Panc1 (cell line): ENCODE data around the gene RRM2. TPM values are rescaled to one million over a fixed set of nuclear protein-coding genes. Genes with fewer than 3 reads are reported as not detected.

Source experiments
- ATAC-seq: fragments of 200-7000 bp; cut with Tn5 transposase; 2 replicates; pipeline ENCODE4 v1.9.1; 2020; ENCODE audit warnings: mild to moderate bottlenecking, moderate library complexity
- BruUV-seq: library from RNA; stranded (reverse); fragments of 400-500 nt; replicated peaks from 2 replicates; lab custom pipeline; 2021; lab: Mats Ljungman, UMichigan
- CTCF ChIA-PET: fragments of 300-600 bp; sonication (Branson Sonifier 250); formaldehyde crosslinking; loops from one replicate; lab custom pipeline; 2022; ENCODE audit warnings: antibody characterized with exemption; lab: Charles Lee
- POLR2A ChIA-PET: fragments of 300-600 bp; sonication (Branson Sonifier 250); formaldehyde crosslinking; loops from one replicate; lab custom pipeline; 2022; ENCODE audit warnings: antibody characterized with exemption; lab: Charles Lee
- DNase-seq: peaks from one replicate; pipeline ENCODE4 v3.0.0-alpha.2; 2010; ENCODE audit warnings: low read depth, low spot score
- H3K27ac ChIP-seq: 2 replicates; pipeline ENCODE4 v1.5.1; 2011; ENCODE audit warnings: mild to moderate bottlenecking, low read length, inconsistent platforms
- H3K27me3 ChIP-seq: fragments of 200-500 bp; sonication (Bioruptor generic); 2 replicates; pipeline ENCODE4 v1.6.0; 2014; ENCODE audit warnings: low read length, inconsistent platforms; ENCODE audit not compliant: control insufficient read depth, insufficient read depth
- H3K36me3 ChIP-seq: fragments of 200-500 bp; sonication (Bioruptor generic); 2 replicates; pipeline ENCODE4 v1.5.1; 2014; ENCODE audit warnings: inconsistent platforms, mild to moderate bottlenecking, low read length, moderate library complexity; ENCODE audit not compliant: control insufficient read depth, insufficient read depth
- H3K4me1 ChIP-seq: 2 replicates; pipeline ENCODE4 v1.5.1; 2011; ENCODE audit warnings: inconsistent platforms, mild to moderate bottlenecking, low read length, moderate library complexity; ENCODE audit not compliant: control insufficient read depth, insufficient read depth
- H3K4me3 ChIP-seq, 2 experiments: 2 replicates each; pipeline ENCODE4 v1.5.1; 2011 to 2012; ENCODE audit warnings: low read depth in 2 of 2, low read length in 2 of 2, mild to moderate bottlenecking in 2 of 2, inconsistent platforms in 1 of 2, moderate library complexity in 1 of 2
- H3K9me3 ChIP-seq: fragments of 200-500 bp; sonication (Bioruptor generic); 2 replicates; pipeline ENCODE4 v1.5.1; 2014; ENCODE audit warnings: low read depth, mild to moderate bottlenecking, inconsistent platforms, low read length, moderate library complexity; ENCODE audit not compliant: control insufficient read depth, insufficient read depth
- CTCF ChIP-seq: fragments of 450-650 bp; IDR thresholded peaks from 2 replicates; pipeline ENCODE4 v1.5.1; 2017; ENCODE audit warnings: mild to moderate bottlenecking
- POLR2AphosphoS5 ChIP-seq: IDR thresholded peaks from 2 replicates; pipeline ENCODE4 v1.6.1; 2012; ENCODE audit warnings: mild to moderate bottlenecking, low read depth, low read length, moderate library complexity
- REST ChIP-seq, 2 experiments: IDR thresholded peaks; 2 replicates each; pipeline ENCODE4 v1.6.1; 2011 to 2012; ENCODE audit warnings: low read depth in 2 of 2, control low read depth in 1 of 2, low read length in 1 of 2, mild to moderate bottlenecking in 1 of 2, moderate library complexity in 1 of 2; ENCODE audit not compliant: insufficient read depth in 1 of 2
- SIN3A ChIP-seq: IDR thresholded peaks from 2 replicates; pipeline ENCODE4 v1.6.1; 2012; ENCODE audit warnings: low read depth, mild to moderate bottlenecking, low read length, moderate library complexity, borderline replicate concordance; ENCODE audit not compliant: insufficient read depth
- TCF7L2 ChIP-seq: IDR thresholded peaks from 2 replicates; pipeline ENCODE4 v1.6.1; 2011; ENCODE audit warnings: mild to moderate bottlenecking, low read depth, low read length, inconsistent platforms
- in situ Hi-C: cut with HindIII; loops from 2 replicates; pipeline ENCODE4 v1.10.0; 2016; ENCODE audit warnings: low sequenced_read_pairs, low pct_unique_long_range_greater_than_20kb
- intact Hi-C: fragments of 100-400 bp; cut with micrococcal nuclease; formaldehyde crosslinking; loops from one replicate; pipeline ENCODE4 v1.10.0; 2022; ENCODE audit not compliant: unreplicated experiment
- total RNA-seq: library from RNA; stranded (reverse); gene quantifications from one replicate; pipeline ENCODE4 v1.2.1, GENCODE V29; 2021; ENCODE audit not compliant: unreplicated experiment

The RRM2 gene
- total RNA-seq, 1 experiment from 2014 or later: 294 TPM

GRCh38 chr2:10076511-10076910, 46.0 kb upstream of the RRM2 start:
- TF ChIP-seq CTCF (no peak), TCF7L2 (no peak), POLR2AphosphoS5 (no peak), SIN3A (no peak), REST (IDR thresholded peaks at IDR 0.05; ENCODE audit: insufficient read depth in 1 of 2, low read depth in 2 of 2, low read length in 1 of 2) (no peak)
- no peaks in the 10 kb centered on the region for H3K36me3 ChIP-seq
- DNase-seq (no peak), ATAC-seq (no peak)
- BruUV-seq: no TSS peak
- in situ Hi-C loops: no loop called here
- peak overlapping the region; percentile 23; the same call in 1 of the 2 replicates for H3K27ac ChIP-seq
- ChIA-PET CTCF (no interaction called here), POLR2A (interaction anchor here (0.6 kb wide), 1 partner anchor 227 kb away, joined by 5 read pairs; no protein-coding TSS in a partner anchor)
- H3K27me3 ChIP-seq: no peaks in the 10 kb centered on the region
- H3K4me3 ChIP-seq: no peak overlapping the region
- intact Hi-C loops: loop anchor here (10.0 kb wide), 1 partner anchor 48 kb away; the partner anchor contains the start of gene RRM2
- peaks cover 42% of the 10 kb centered on the region for H3K4me1 ChIP-seq
- H3K9me3 ChIP-seq: no peaks in the 10 kb centered on the region

GRCh38 chr2:10076988-10077527, 45.5 kb upstream of the RRM2 start:
- no peak for TF ChIP-seq SIN3A
- no peak for TF ChIP-seq REST (IDR thresholded peaks at IDR 0.05; ENCODE audit: insufficient read depth in 1 of 2, low read depth in 2 of 2, low read length in 1 of 2)
- TF ChIP-seq TCF7L2: no peak
- TF ChIP-seq CTCF: no peak
- TF ChIP-seq POLR2AphosphoS5: no peak
- Histone ChIP-seq H3K27me3 (no peaks in the 10 kb centered on the region), H3K9me3 (no peaks in the 10 kb centered on the region), H3K4me1 (peaks cover 42% of the 10 kb centered on the region), H3K27ac (peak overlapping the region; percentile 23; the same call in 1 of the 2 replicates), H3K36me3 (no peaks in the 10 kb centered on the region), H3K4me3 (no peak overlapping the region)
- intact Hi-C loops (loop anchor here (10.0 kb wide), 1 partner anchor 48 kb away; the partner anchor contains the start of gene RRM2), in situ Hi-C loops (no loop called here)
- ChIA-PET CTCF (interaction anchor here (0.6 kb wide), 1 partner anchor 607 kb away, joined by 3 read pairs; no protein-coding TSS in a partner anchor), POLR2A (no interaction called here)
- DNase-seq: no peak
- no TSS peak for BruUV-seq
- no peak for ATAC-seq
